Gastrocnemius medialis (tissue), 4 donors: ENCODE measurements around the gene MALRD1.

Experiments
- POLR2A ChIP-seq, 2 donors: fragments of 450-650 bp; IDR thresholded peaks; one replicate each; pipeline ENCODE4 v1.6.1; 2017; ENCODE audit warnings: antibody characterized with exemption in 2 of 2, mild to moderate bottlenecking in 2 of 2, moderate library complexity in 2 of 2
- TF ChIP-seq, protein P1 (sequence below), 5 experiments: fragments of 450-650 bp in 3 of 5; fragments of 200-600 bp in 2 of 5; sonication (generic) in 2 of 5; IDR thresholded peaks in 4 of 5; conservative IDR thresholded peaks in 1 of 5; 1 replicate in 4 of 5; 2 replicates in 1 of 5; pipeline ENCODE4 v1.5.1; 2016 to 2019; ENCODE audit warnings: antibody characterized with exemption in 5 of 5, mild to moderate bottlenecking in 3 of 5, moderate library complexity in 3 of 5

DNA sequence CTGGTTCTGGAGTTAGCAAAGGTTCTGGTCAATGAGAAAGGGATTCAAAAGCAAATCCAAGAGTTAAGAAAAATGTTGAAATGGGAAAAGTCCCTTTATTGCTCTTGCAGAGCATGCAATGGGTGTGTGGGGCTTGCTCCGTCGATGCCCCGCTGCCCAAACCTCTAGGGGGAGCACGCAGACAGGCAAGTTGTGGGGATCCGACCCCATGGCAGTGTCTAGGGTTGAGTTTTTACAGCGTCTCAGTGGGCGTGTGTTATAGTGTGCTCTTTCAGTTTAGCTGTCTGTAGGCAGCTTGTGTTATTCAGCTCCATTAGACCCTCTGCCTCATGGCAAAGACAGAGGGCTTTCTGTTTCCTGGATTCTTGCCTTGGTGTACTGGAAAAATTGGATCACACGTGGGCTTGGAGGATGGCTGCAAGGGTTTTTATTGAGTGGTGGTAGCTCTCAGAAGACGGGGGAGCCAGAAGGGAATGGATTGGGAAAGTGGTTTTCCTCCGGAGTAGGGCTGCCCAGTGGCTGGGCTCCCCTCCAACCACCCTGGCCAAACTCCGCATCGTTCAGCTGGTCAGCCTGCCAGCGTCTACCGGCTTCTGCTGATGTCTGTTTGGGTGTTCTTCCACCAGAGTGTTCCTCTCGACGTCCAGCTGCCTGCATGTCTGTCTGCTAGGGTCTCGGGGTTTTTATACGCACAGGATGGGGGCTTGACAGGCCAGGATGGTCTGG is 665.4 kb downstream of the MALRD1 start:
- TF ChIP-seq, protein P1, sequence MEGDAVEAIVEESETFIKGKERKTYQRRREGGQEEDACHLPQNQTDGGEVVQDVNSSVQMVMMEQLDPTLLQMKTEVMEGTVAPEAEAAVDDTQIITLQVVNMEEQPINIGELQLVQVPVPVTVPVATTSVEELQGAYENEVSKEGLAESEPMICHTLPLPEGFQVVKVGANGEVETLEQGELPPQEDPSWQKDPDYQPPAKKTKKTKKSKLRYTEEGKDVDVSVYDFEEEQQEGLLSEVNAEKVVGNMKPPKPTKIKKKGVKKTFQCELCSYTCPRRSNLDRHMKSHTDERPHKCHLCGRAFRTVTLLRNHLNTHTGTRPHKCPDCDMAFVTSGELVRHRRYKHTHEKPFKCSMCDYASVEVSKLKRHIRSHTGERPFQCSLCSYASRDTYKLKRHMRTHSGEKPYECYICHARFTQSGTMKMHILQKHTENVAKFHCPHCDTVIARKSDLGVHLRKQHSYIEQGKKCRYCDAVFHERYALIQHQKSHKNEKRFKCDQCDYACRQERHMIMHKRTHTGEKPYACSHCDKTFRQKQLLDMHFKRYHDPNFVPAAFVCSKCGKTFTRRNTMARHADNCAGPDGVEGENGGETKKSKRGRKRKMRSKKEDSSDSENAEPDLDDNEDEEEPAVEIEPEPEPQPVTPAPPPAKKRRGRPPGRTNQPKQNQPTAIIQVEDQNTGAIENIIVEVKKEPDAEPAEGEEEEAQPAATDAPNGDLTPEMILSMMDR (IDR thresholded peaks at IDR 0.05 in 4 of 5, conservative IDR thresholded peaks at IDR 0.05 in 1 of 5): peak in 2 of 5 experiments; percentile 8 to 32
- TF ChIP-seq POLR2A (IDR thresholded peaks at IDR 0.05): no peak
